H1 (cell line): ENCODE data around the gene DHX34. TPM values are rescaled to one million over a fixed set of nuclear protein-coding genes. Genes with fewer than 3 reads are reported as not detected.

Experiments
- CTCF ChIA-PET: fragments of 300-600 bp; sonication (Branson Sonifier 250); formaldehyde crosslinking; loops from one replicate; lab custom pipeline; 2021; ENCODE audit not compliant: partially characterized antibody; lab: Charles Lee
- POLR2A ChIA-PET: fragments of 300-600 bp; sonication (Branson Sonifier 250); formaldehyde crosslinking; loops from one replicate; lab custom pipeline; 2021; ENCODE audit warnings: inconsistent platforms; ENCODE audit not compliant: partially characterized antibody; lab: Charles Lee
- DNase-seq, 2 experiments: peaks; one replicate each; pipeline versions ENCODE4 v3.0.0 to v3.0.0-alpha.2; 2010 to 2022; ENCODE audit warnings: low spot score in 2 of 2, low read depth in 1 of 2, mixed read lengths in 1 of 2
- FAIRE-seq: peaks from 2 replicates; lab custom pipeline; 2011; peaks lifted over from hg19 to GRCh38; lab: Jason Lieb, UNC
- H2AFZ ChIP-seq: 2 replicates; pipeline ENCODE4 v1.8.1; 2012; ENCODE audit warnings: low read length, inconsistent platforms
- H2AK5ac ChIP-seq: 2 replicates; pipeline ENCODE4 v1.6.1; 2013; ENCODE audit warnings: low read depth, low read length
- H2BK120ac ChIP-seq: replicated peaks from 2 replicates; pipeline ENCODE3; 2013; ENCODE audit warnings: low read depth, low read length, inconsistent platforms
- H2BK12ac ChIP-seq: 2 replicates; pipeline ENCODE4 v1.6.1; 2013; ENCODE audit warnings: low read depth, low read length
- H2BK15ac ChIP-seq: 2 replicates; pipeline ENCODE4 v1.6.1; 2013; ENCODE audit warnings: low read length
- H2BK20ac ChIP-seq: 2 replicates; pipeline ENCODE4 v1.6.1; 2013; ENCODE audit warnings: low read length
- H2BK5ac ChIP-seq: 2 replicates; pipeline ENCODE4 v1.6.1; 2013; ENCODE audit warnings: low read depth, low read length
- H3K14ac ChIP-seq: 2 replicates; pipeline ENCODE4 v1.6.1; 2013; ENCODE audit warnings: inconsistent platforms; ENCODE audit not compliant: insufficient read length
- H3K18ac ChIP-seq: 2 replicates; pipeline ENCODE4 v1.6.1; 2013; ENCODE audit warnings: low read length; ENCODE audit errors: extremely low read depth
- H3K23ac ChIP-seq: 2 replicates; pipeline ENCODE4 v1.6.1; 2013; ENCODE audit warnings: inconsistent platforms; ENCODE audit not compliant: insufficient read length
- H3K23me2 ChIP-seq: 2 replicates; pipeline ENCODE4 v1.6.1; 2013; ENCODE audit warnings: low read depth, low read length
- H3K27ac ChIP-seq: 2 replicates; pipeline ENCODE4 v1.6.1; 2011; ENCODE audit warnings: low read depth, low read length, inconsistent platforms
- H3K27me3 ChIP-seq, 4 experiments: replicated peaks in 1 of 4; 1 replicate in 1 of 4; 2 replicates in 3 of 4; pipeline versions ENCODE4 v1.6.1 to v1.8.1; 2011 to 2013; ENCODE audit warnings: low read length in 3 of 4, mild to moderate bottlenecking in 3 of 4, inconsistent platforms in 2 of 4, mixed read lengths in 2 of 4, moderate library complexity in 1 of 4; ENCODE audit not compliant: control insufficient read depth in 3 of 4, insufficient read depth in 3 of 4; ENCODE audit errors: extremely low read depth in 1 of 4
- H3K36me3 ChIP-seq, 4 experiments: 2 replicates each; pipeline versions ENCODE4 v1.6.1 to v1.8.1; 2011 to 2013; ENCODE audit warnings: mild to moderate bottlenecking in 4 of 4, low read length in 3 of 4, moderate library complexity in 2 of 4, control low read depth in 1 of 4, inconsistent platforms in 1 of 4; ENCODE audit not compliant: insufficient read depth in 4 of 4, control insufficient read depth in 2 of 4
- H3K4ac ChIP-seq: replicated peaks from 2 replicates; pipeline ENCODE3; 2013; ENCODE audit warnings: low read length, low read depth, mixed read lengths, inconsistent platforms; ENCODE audit not compliant: insufficient read length
- H3K4me1 ChIP-seq, 4 experiments: replicated peaks in 1 of 4; 1 replicate in 1 of 4; 2 replicates in 3 of 4; pipeline versions ENCODE4 v1.6.1 to v1.8.1; 2011 to 2013; ENCODE audit warnings: low read length in 3 of 4, inconsistent platforms in 2 of 4, mixed read lengths in 1 of 4; ENCODE audit not compliant: insufficient read depth in 4 of 4, control insufficient read depth in 3 of 4
- H3K4me2 ChIP-seq, 2 experiments: 2 replicates each; pipeline versions ENCODE4 v1.6.1 to v1.8.1; 2011 to 2013; ENCODE audit warnings: low read depth in 2 of 2, low read length in 2 of 2, control low read depth in 1 of 2, inconsistent platforms in 1 of 2, mild to moderate bottlenecking in 1 of 2; ENCODE audit not compliant: insufficient read depth in 1 of 2
- H3K4me3 ChIP-seq, 4 experiments: fragments of 200-600, 300-600 bp in 1 of 4; sonication (generic), shearing (Covaris generic), sonication (Bioruptor Twin) in 1 of 4; 2 replicates each; pipeline versions ENCODE4 v1.5.1 to v1.8.1; 2011 to 2016; ENCODE audit warnings: low read length in 4 of 4, low read depth in 3 of 4, control low read depth in 2 of 4, inconsistent platforms in 2 of 4, mild to moderate bottlenecking in 2 of 4, mixed read lengths in 1 of 4, moderate library complexity in 1 of 4; ENCODE audit not compliant: insufficient read depth in 2 of 4; ENCODE audit errors: extremely low read depth in 1 of 4
- H3K56ac ChIP-seq: replicated peaks from 2 replicates; pipeline ENCODE3; 2013; ENCODE audit warnings: low read depth, mild to moderate bottlenecking, mixed read lengths, low read length, inconsistent platforms; ENCODE audit not compliant: insufficient read length
- H3K79me1 ChIP-seq: 2 replicates; pipeline ENCODE4 v1.6.1; 2013; ENCODE audit warnings: low read depth, low read length, control low read depth
- H3K79me2 ChIP-seq, 2 experiments: 2 replicates each; pipeline versions ENCODE4 v1.6.1 to v1.8.1; 2012 to 2013; ENCODE audit warnings: low read length in 2 of 2, mild to moderate bottlenecking in 2 of 2, inconsistent platforms in 1 of 2; ENCODE audit not compliant: insufficient read depth in 2 of 2, control insufficient read depth in 1 of 2
- H3K9ac ChIP-seq, 4 experiments: replicated peaks in 1 of 4; 1 replicate in 1 of 4; 2 replicates in 3 of 4; pipeline versions ENCODE4 v1.6.1 to v1.8.1; 2011 to 2013; ENCODE audit warnings: low read depth in 3 of 4, low read length in 3 of 4, control low read depth in 2 of 4, mild to moderate bottlenecking in 2 of 4, moderate library complexity in 2 of 4, inconsistent platforms in 1 of 4; ENCODE audit errors: extremely low read depth in 1 of 4
- H3K9me3 ChIP-seq, 2 experiments: 2 replicates each; pipeline versions ENCODE4 v1.6.1 to v1.8.1; 2012 to 2013; ENCODE audit warnings: mild to moderate bottlenecking in 2 of 2, moderate library complexity in 2 of 2, control low read depth in 1 of 2, inconsistent platforms in 1 of 2, low read depth in 1 of 2, low read length in 1 of 2, mixed read lengths in 1 of 2; ENCODE audit not compliant: insufficient read depth in 2 of 2
- H4K20me1 ChIP-seq, 2 experiments: replicated peaks in 1 of 2; 2 replicates each; pipeline versions ENCODE3 to v1.8.1; 2011 to 2013; ENCODE audit warnings: inconsistent platforms in 2 of 2, low read length in 2 of 2, mild to moderate bottlenecking in 1 of 2; ENCODE audit not compliant: insufficient read depth in 2 of 2, control insufficient read depth in 1 of 2
- H4K5ac ChIP-seq: 2 replicates; pipeline ENCODE4 v1.6.1; 2013; ENCODE audit warnings: low read length, low read depth, mixed read lengths, inconsistent platforms; ENCODE audit not compliant: insufficient read length
- H4K8ac ChIP-seq: 2 replicates; pipeline ENCODE4 v1.8.0; 2013; ENCODE audit warnings: mild to moderate bottlenecking, moderate library complexity, low read length, inconsistent platforms; ENCODE audit not compliant: insufficient read depth; ENCODE audit errors: extremely low read depth
- H4K91ac ChIP-seq: replicated peaks from 2 replicates; pipeline ENCODE3; 2013; ENCODE audit warnings: low read length, mixed read lengths, inconsistent platforms; ENCODE audit not compliant: insufficient read length
- CBX5 ChIP-seq: fragments of 300-800, 300-1000 bp; sonication (generic); IDR thresholded peaks from 2 replicates; pipeline ENCODE4 v1.7.1; 2016; ENCODE audit warnings: antibody characterized with exemption, low read length, low read depth
- EGR1 ChIP-seq: IDR thresholded peaks from 2 replicates; pipeline ENCODE4 v1.6.1; 2011; ENCODE audit warnings: low read depth, low read length, borderline replicate concordance
- KDM1A ChIP-seq: fragments of 200-600, 300-600 bp; sonication (generic); IDR thresholded peaks from 2 replicates; pipeline ENCODE4 v1.7.1; 2016; ENCODE audit warnings: mild to moderate bottlenecking, low read length, borderline replicate concordance
- PHF8 ChIP-seq: fragments of 200-600 bp; sonication (generic); conservative IDR thresholded peaks from 2 replicates; pipeline ENCODE4 v1.7.1; 2012; ENCODE audit warnings: low read depth, mild to moderate bottlenecking, inconsistent platforms, low read length, moderate library complexity
- USF2 ChIP-seq: IDR thresholded peaks from 2 replicates; pipeline ENCODE4 v1.6.1; 2011; ENCODE audit warnings: low read length, improper control_type of control experiment
- WGBS, 2 experiments: shearing (Covaris generic) in 1 of 2; methylation state at CpG; one replicate each; pipeline versions ENCODE4 v1.1.6 to v1.1.7; 2013 to 2015; ENCODE audit warnings: low lambda C conversion rate in 2 of 2, mixed read lengths in 2 of 2, inconsistent platforms in 1 of 2, low coverage in 1 of 2, missing lambda C conversion rate in 1 of 2; ENCODE audit not compliant: insufficient replicate concordance in 2 of 2, insufficient coverage in 1 of 2, insufficient read length in 1 of 2; ENCODE audit errors: extremely low coverage in 1 of 2, missing lambda C conversion rate in 1 of 2; 5-methylcytosine and 5-hydroxymethylcytosine counted together
- polyA plus RNA-seq, 7 experiments: library from polyadenylated mRNA; depleted of rRNA in 3 of 7; stranded (reverse) in 5 of 7; unstranded in 2 of 7; fragments of >200 nt in 5 of 7; fragments of 200-250 nt in 2 of 7; gene quantifications; 1 replicate in 5 of 7; 2 replicates in 1 of 7; 4 replicates in 1 of 7; pipeline versions ENCODE4 v1.2.1 to v1.2.3, GENCODE V29; 2011 to 2013; ENCODE audit warnings: missing spikeins in 2 of 7, mixed read lengths in 2 of 7
- total RNA-seq: library from RNA; stranded (reverse); fragmentation: NEBNext Ultra II Directional; extraction: Animal tissue kit (Norgen Biotek cat#: 25700); gene quantifications from 2 replicates; pipeline ENCODE4 v1.2.1, GENCODE V29; 2021
- TF ChIP-seq, protein P1 (sequence below): IDR thresholded peaks from 2 replicates; pipeline ENCODE4 v1.6.1; 2012; ENCODE audit warnings: inconsistent platforms

Gene DHX34
- total and polyA plus RNA-seq, 2 of the 8 experiments (the other 6 are each of a cell fraction or from before 2014, with no cell fraction given), result 17.5 to 24.3 TPM

DNA sequence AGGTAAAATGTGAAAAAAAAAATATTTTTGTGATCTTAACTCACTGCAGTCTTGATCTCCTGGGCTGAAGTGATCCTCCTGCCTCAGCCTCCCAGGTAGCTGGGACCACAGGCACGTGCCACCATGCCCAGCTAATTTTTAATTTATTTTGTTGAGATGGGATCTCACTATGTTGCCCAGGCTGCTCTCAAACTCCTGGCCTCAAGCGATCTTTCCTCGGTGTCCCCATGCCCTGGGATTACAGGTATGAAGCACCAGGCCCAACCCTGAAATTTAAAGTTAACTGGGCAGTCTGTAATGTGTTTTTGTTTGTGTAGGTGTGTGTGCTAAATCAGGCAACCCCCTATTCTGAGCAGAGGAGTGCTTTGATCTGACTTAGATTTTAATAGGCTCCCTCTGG, 42.8 kb upstream of the DHX34 start:
- no peak overlapping the region for H4K91ac ChIP-seq
- H3K27me3 ChIP-seq, result no peaks in the 10 kb centered on the region
- no peak overlapping the region for H2AK5ac ChIP-seq
- no peaks in the 10 kb centered on the region for H3K79me1 ChIP-seq
- H3K56ac ChIP-seq, result no peak overlapping the region
- H2BK120ac ChIP-seq, result no peak overlapping the region
- H2BK5ac ChIP-seq, result no peak overlapping the region
- H4K8ac ChIP-seq, result no peak overlapping the region; the same call in 1 of the 2 replicates
- POLR2A ChIA-PET, result interaction anchor here (0.6 kb wide), 1 partner anchor 492 kb away, joined by 3 read pairs; no protein-coding TSS in a partner anchor
- DNase-seq (no peak), FAIRE-seq (no peak)
- no peak overlapping the region for H4K5ac ChIP-seq
- H3K4me1 ChIP-seq, result peaks cover 0 to 2% (median 0%) of the 10 kb centered on the region in 4 experiments; a peak in 2 of 7 replicates
- no peak overlapping the region for H3K4ac ChIP-seq
- no peak overlapping the region for H2BK12ac ChIP-seq
- H3K4me3 ChIP-seq, result no peak overlapping the region
- no peak overlapping the region for H3K14ac ChIP-seq
- H3K23me2 ChIP-seq, result no peaks in the 10 kb centered on the region
- H3K18ac ChIP-seq, result no peak overlapping the region
- H3K79me2 ChIP-seq, result no peaks in the 10 kb centered on the region
- H4K20me1 ChIP-seq, result no peaks in the 10 kb centered on the region
- no peak overlapping the region for H2BK15ac ChIP-seq
- CTCF ChIA-PET, result interaction anchor here (0.6 to 3.7 kb wide), 8 partner anchors 12 to 151 kb away, joined by 3 to 32 read pairs (median 6); no protein-coding TSS in a partner anchor
- H3K23ac ChIP-seq, result no peak overlapping the region
- TF ChIP-seq EGR1, result no peak
- no peak for TF ChIP-seq PHF8
- no peak for TF ChIP-seq USF2
- no peak for TF ChIP-seq CBX5
- TF ChIP-seq KDM1A, result 0 out of 2 replicates have a peak, but pooled peaks have one; percentile 31
- TF ChIP-seq, protein P1, sequence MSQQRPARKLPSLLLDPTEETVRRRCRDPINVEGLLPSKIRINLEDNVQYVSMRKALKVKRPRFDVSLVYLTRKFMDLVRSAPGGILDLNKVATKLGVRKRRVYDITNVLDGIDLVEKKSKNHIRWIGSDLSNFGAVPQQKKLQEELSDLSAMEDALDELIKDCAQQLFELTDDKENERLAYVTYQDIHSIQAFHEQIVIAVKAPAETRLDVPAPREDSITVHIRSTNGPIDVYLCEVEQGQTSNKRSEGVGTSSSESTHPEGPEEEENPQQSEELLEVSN, result no peak
- no peak overlapping the region for H2AFZ ChIP-seq
- no peaks in the 10 kb centered on the region for H3K9me3 ChIP-seq
- H3K27ac ChIP-seq, result no peak overlapping the region
- 89% methylated on average over 3 of the region's 3 CpGs; no CpG with 5 or more reads in 1 of the 2 experiments for WGBS, 2 experiments
- H3K9ac ChIP-seq, result no peak overlapping the region
- no peaks in the 10 kb centered on the region for H3K36me3 ChIP-seq
- no peak overlapping the region for H2BK20ac ChIP-seq
- H3K4me2 ChIP-seq, result no peak overlapping the region
